HCT116 (cell line): ENCODE results near the gene THEMIS. TPM values are rescaled to one million over a fixed set of nuclear protein-coding genes. Genes with fewer than 3 reads are reported as not detected.

Source experiments
- ATAC-seq: fragments of 200-7000 bp; cut with Tn5 transposase; 2 replicates; pipeline ENCODE4 v1.9.1; 2020; ENCODE audit warnings: mild to moderate bottlenecking, moderate library complexity
- BruUV-seq: library from RNA; stranded (reverse); fragments of 400-500 nt; replicated peaks from 2 replicates; lab custom pipeline; 2021; lab: Mats Ljungman, UMichigan
- CTCF ChIA-PET: fragments of 300-600 bp; sonication (Branson Sonifier 250); formaldehyde crosslinking; loops from one replicate; lab custom pipeline; 2021; ENCODE audit warnings: antibody characterized with exemption; lab: Charles Lee
- POLR2A ChIA-PET: fragments of 300-600, 350-600 bp; sonication (Branson Sonifier 250); formaldehyde crosslinking; loops from one replicate; lab custom pipeline; 2021; ENCODE audit warnings: antibody characterized with exemption; lab: Charles Lee
- RAD21 ChIA-PET, 2 experiments: fragments of 300-600 bp; sonication (Branson Sonifier 250); formaldehyde crosslinking; loops; one replicate each; lab custom pipeline; 2023; ENCODE audit warnings: low total read pairs in 2 of 2; ENCODE audit not compliant: uncharacterized antibody in 2 of 2, unreplicated experiment in 2 of 2, low non-redundant PET in 1 of 2; lab: Charles Lee
- DNase-seq: peaks from one replicate; pipeline ENCODE4 v3.0.0-alpha.2; 2010; ENCODE audit warnings: low read depth, low spot score
- H2AFZ ChIP-seq: fragments of 200-600 bp; shearing (Covaris generic), sonication (generic); 2 replicates; pipeline ENCODE4 v1.6.1; 2017; ENCODE audit warnings: low read depth, mixed run types, mixed read lengths, antibody characterized with exemption, low read length; ENCODE audit not compliant: poor library complexity, severe bottlenecking
- H3K27ac ChIP-seq: 2 replicates; pipeline ENCODE4 v1.5.1; 2012; ENCODE audit warnings: low read depth, low read length
- H3K27me3 ChIP-seq: fragments of 200-600 bp; sonication (generic); 2 replicates; pipeline ENCODE4 v1.6.1; 2016; ENCODE audit warnings: mixed run types, low read length, mixed read lengths; ENCODE audit not compliant: insufficient read depth
- H3K36me3 ChIP-seq, 2 experiments: fragments of 200-500 bp in 1 of 2; fragments of 200-600 bp in 1 of 2; sonication (Bioruptor generic) in 1 of 2; sonication (generic) in 1 of 2; 2 replicates each; pipeline versions ENCODE4 v1.5.1 to v1.6.1; 2014 to 2016; ENCODE audit warnings: low read length in 2 of 2, inconsistent platforms in 1 of 2, mixed read lengths in 1 of 2, mixed run types in 1 of 2; ENCODE audit not compliant: insufficient read depth in 2 of 2, control insufficient read depth in 1 of 2
- H3K4me1 ChIP-seq, 2 experiments: fragments of 200-600 bp in 1 of 2; sonication (generic) in 1 of 2; 2 replicates each; pipeline versions ENCODE4 v1.5.1 to v1.6.1; 2012 to 2017; ENCODE audit warnings: low read length in 2 of 2, inconsistent platforms in 1 of 2, mild to moderate bottlenecking in 1 of 2, mixed read lengths in 1 of 2, mixed run types in 1 of 2, moderate library complexity in 1 of 2; ENCODE audit not compliant: insufficient read depth in 2 of 2, control insufficient read depth in 1 of 2
- H3K4me2 ChIP-seq: fragments of 200-600 bp; sonication (generic); 2 replicates; pipeline ENCODE4 v1.6.1; 2017; ENCODE audit warnings: mixed run types, low read length, mixed read lengths
- H3K4me3 ChIP-seq, 2 experiments: fragments of 200-600 bp in 1 of 2; sonication (generic) in 1 of 2; replicated peaks in 1 of 2; 2 replicates each; pipeline ENCODE4 v1.5.1; 2011 to 2016; ENCODE audit warnings: low read length in 2 of 2, control low read depth in 1 of 2, low read depth in 1 of 2, mild to moderate bottlenecking in 1 of 2, mixed read lengths in 1 of 2, mixed run types in 1 of 2
- H3K79me2 ChIP-seq: fragments of 200-600 bp; sonication (generic); 2 replicates; pipeline ENCODE4 v1.6.1; 2017; ENCODE audit warnings: mild to moderate bottlenecking, mixed run types, low read length, moderate library complexity, mixed read lengths; ENCODE audit not compliant: insufficient read depth
- H3K9ac ChIP-seq: fragments of 200-600 bp; sonication (generic); 2 replicates; pipeline ENCODE4 v1.6.1; 2016; ENCODE audit warnings: low read length, mixed read lengths
- H3K9me2 ChIP-seq: fragments of 200-600 bp; sonication (generic), shearing (Covaris generic); 2 replicates; pipeline ENCODE4 v1.6.1; 2017; ENCODE audit warnings: mixed run types, mild to moderate bottlenecking, moderate library complexity; ENCODE audit not compliant: insufficient read depth
- H3K9me3 ChIP-seq, 2 experiments: fragments of 200-500 bp in 1 of 2; fragments of 200-600 bp in 1 of 2; sonication (Bioruptor generic) in 1 of 2; sonication (generic) in 1 of 2; 2 replicates each; pipeline ENCODE4 v1.6.1; 2014 to 2017; ENCODE audit warnings: low read length in 2 of 2, mixed read lengths in 2 of 2, inconsistent platforms in 1 of 2, low read depth in 1 of 2, mild to moderate bottlenecking in 1 of 2, mixed run types in 1 of 2, moderate library complexity in 1 of 2; ENCODE audit not compliant: control insufficient read depth in 1 of 2, insufficient read depth in 1 of 2
- H4K20me1 ChIP-seq: fragments of 200-600 bp; sonication (generic), shearing (Covaris generic); 2 replicates; pipeline ENCODE4 v1.6.1; 2017; ENCODE audit warnings: mixed run types, mild to moderate bottlenecking, moderate library complexity; ENCODE audit not compliant: insufficient read depth
- CEBPB ChIP-seq: IDR thresholded peaks from 2 replicates; pipeline ENCODE4 v1.6.1; 2012; ENCODE audit warnings: low read depth
- EGR1 ChIP-seq: IDR thresholded peaks from 2 replicates; pipeline ENCODE4 v1.6.1; 2012; ENCODE audit warnings: low read depth
- EZH2 ChIP-seq: fragments of 200-600 bp; sonication (generic); IDR thresholded peaks from 2 replicates; pipeline ENCODE4 v1.6.1; 2017; ENCODE audit warnings: antibody characterized with exemption, mixed run types
- EZH2phosphoT487 ChIP-seq: fragments of 200-600 bp; IDR thresholded peaks from 2 replicates; pipeline ENCODE4 v1.6.1; 2018; ENCODE audit warnings: antibody characterized with exemption, borderline replicate concordance
- JUND ChIP-seq: IDR thresholded peaks from 2 replicates; pipeline ENCODE4 v1.6.1; 2012
- POLR2A ChIP-seq: IDR thresholded peaks from 2 replicates; pipeline ENCODE4 v1.7.0; 2011; ENCODE audit warnings: borderline replicate concordance; ENCODE audit not compliant: insufficient read depth, insufficient read length; ENCODE audit errors: extremely low read depth
- SIN3A ChIP-seq: IDR thresholded peaks from 2 replicates; pipeline ENCODE4 v1.6.1; 2012; ENCODE audit warnings: low read depth
- SP1 ChIP-seq: IDR thresholded peaks from 2 replicates; pipeline ENCODE4 v1.6.1; 2012; ENCODE audit warnings: low read depth
- TCF7L2 ChIP-seq: IDR thresholded peaks from 2 replicates; pipeline ENCODE4 v1.7.0; 2011; ENCODE audit warnings: borderline replicate concordance, inconsistent platforms; ENCODE audit not compliant: insufficient read depth, insufficient read length; ENCODE audit errors: extremely low read depth
- ZFX ChIP-seq: fragments of 450-650 bp; IDR thresholded peaks from 2 replicates; pipeline ENCODE4 v1.6.1; 2017
- intact Hi-C: fragments of 100-400 bp; cut with micrococcal nuclease; formaldehyde crosslinking; loops from 2 replicates; pipeline ENCODE4 v1.10.0; 2022
- total RNA-seq: library from RNA; stranded (reverse); gene quantifications from one replicate; pipeline ENCODE4 v1.2.1, GENCODE V29; 2021; ENCODE audit not compliant: unreplicated experiment
- TF ChIP-seq, protein P1 (sequence below): IDR thresholded peaks from 2 replicates; pipeline ENCODE4 v1.6.1; 2012

THEMIS gene
- total RNA-seq, 1 experiment from 2014 or later = 0.20 TPM

GRCh38 chr6:127695108-127695507, 205.8 kb downstream of the THEMIS start:
- no peak overlapping the region for H3K9ac ChIP-seq
- H3K9me3 ChIP-seq = no peaks in the 10 kb centered on the region
- H3K27ac ChIP-seq = no peak overlapping the region
- ATAC-seq (no peak), DNase-seq (no peak)
- POLR2A ChIA-PET = no interaction called here
- BruUV-seq = no TSS peak
- no peaks in the 10 kb centered on the region for H3K36me3 ChIP-seq
- H3K4me3 ChIP-seq = no peak overlapping the region
- H3K4me2 ChIP-seq = no peak overlapping the region
- RAD21 ChIA-PET = no interaction called here
- no peaks in the 10 kb centered on the region for H3K4me1 ChIP-seq
- H3K9me2 ChIP-seq = no peaks in the 10 kb centered on the region
- TF ChIP-seq TCF7L2 (no peak), ZFX (no peak), EGR1 (no peak), SIN3A (no peak), JUND (no peak)
- no peaks in the 10 kb centered on the region for H3K79me2 ChIP-seq
- no peak overlapping the region for H2AFZ ChIP-seq
- intact Hi-C loops = no loop called here
- no peaks in the 10 kb centered on the region for H4K20me1 ChIP-seq
- H3K27me3 ChIP-seq = no peaks in the 10 kb centered on the region
- CTCF ChIA-PET = no interaction called here

DNA sequence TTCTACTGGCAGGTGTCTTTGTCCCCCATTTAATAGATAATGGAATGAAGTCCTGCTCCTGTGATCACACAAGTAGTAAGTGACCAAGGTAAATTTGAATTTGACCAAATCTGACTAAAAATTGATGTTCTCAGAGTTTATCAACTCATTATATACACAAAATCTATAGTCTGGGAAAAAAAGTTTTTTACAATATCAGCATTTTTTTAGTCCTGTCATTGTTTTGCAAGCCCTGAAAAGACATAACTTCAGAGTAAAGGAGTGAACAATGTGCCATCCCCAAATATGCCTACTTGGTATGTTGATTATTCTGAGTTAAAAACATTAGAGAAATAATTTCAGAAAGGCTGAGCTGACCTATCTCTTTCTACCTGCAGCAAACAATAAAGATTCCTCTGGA, 209.7 kb downstream of the THEMIS start:
- Histone ChIP-seq H3K27ac (no peak overlapping the region), H3K79me2 (no peaks in the 10 kb centered on the region), H3K4me1 (no peaks in the 10 kb centered on the region), H3K36me3 (no peaks in the 10 kb centered on the region), H3K27me3 (no peaks in the 10 kb centered on the region), H3K9ac (no peak overlapping the region), H3K4me2 (no peak overlapping the region), H4K20me1 (no peaks in the 10 kb centered on the region), H3K9me2 (no peaks in the 10 kb centered on the region), H2AFZ (no peak overlapping the region), H3K9me3 (no peaks in the 10 kb centered on the region), H3K4me3 (no peak overlapping the region)
- POLR2A ChIA-PET = no interaction called here
- intact Hi-C loops = loop anchor here (5.0 kb wide), 1 partner anchor 224 kb away; no protein-coding TSS in a partner anchor
- ATAC-seq (no peak), DNase-seq (no peak)
- RAD21 ChIA-PET = no interaction called here
- TF ChIP-seq CEBPB = no peak
- TF ChIP-seq ZFX = no peak
- TF ChIP-seq SP1 = no peak
- TF ChIP-seq, protein P1, sequence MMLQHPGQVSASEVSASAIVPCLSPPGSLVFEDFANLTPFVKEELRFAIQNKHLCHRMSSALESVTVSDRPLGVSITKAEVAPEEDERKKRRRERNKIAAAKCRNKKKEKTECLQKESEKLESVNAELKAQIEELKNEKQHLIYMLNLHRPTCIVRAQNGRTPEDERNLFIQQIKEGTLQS = no peak
- no peak for TF ChIP-seq TCF7L2
- TF ChIP-seq EZH2 = no peak
- no peak for TF ChIP-seq POLR2A
- TF ChIP-seq EZH2phosphoT487 = no peak
- CTCF ChIA-PET = no interaction called here
- BruUV-seq = no TSS peak
